Forelimb muscle (tissue), 1 donor: ENCODE data around the gene TRPM5. TPM values are rescaled to one million over a fixed set of nuclear protein-coding genes. Genes with fewer than 3 reads are reported as not detected.
A peak's percentile ranks its signal among the peaks of the same experiment; 100 is the strongest.

ENCODE experiments used
- DNase-seq: peaks from one replicate; pipeline ENCODE4 v3.0.0-alpha.2; 2013; ENCODE audit warnings: low read depth
- polyA plus RNA-seq: library from polyadenylated mRNA; unstranded; fragments of 120-200 nt; gene quantifications from one replicate; pipeline ENCODE4 v1.2.1, GENCODE V29; 2013; ENCODE audit not compliant: insufficient read length

TRPM5 gene
- polyA plus RNA-seq, 1 donor = 0.04 TPM

DNA sequence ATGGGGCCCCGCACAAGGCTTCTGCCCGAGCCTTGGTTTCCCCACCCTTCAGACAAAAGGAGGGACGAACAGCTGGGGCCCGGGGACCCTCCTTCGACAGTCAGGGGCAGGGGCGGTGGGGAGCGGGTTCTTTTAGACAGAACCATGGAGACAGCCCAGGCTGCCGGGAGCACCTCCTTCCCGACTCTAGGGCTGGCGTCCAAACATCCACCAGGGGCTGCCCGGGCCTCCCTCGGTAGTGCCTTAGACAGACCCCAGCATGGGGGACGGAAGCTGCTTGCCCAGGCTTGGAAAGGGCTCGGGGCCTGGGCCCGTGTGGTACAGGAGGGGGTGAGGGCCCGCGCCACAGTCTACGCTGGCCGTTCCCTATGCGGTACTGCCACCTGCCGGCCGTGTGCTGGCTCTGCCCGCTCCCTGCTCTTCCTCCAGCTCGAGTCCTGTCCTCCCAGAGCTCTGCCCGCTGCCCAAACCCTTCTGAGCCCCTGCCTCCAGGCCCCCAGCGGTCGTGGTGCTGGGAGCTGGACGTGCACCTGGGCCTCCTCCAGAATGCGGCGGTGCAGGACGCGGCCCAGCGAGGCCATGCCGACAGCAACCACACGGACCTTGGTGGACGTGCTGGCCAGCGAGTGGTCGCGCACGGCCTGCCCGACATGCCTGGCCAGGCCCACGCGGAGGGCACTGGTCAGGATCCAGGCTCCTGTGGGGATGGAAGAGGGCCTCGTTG is 23.6 kb downstream of the TRPM5 start:
- DNase-seq = peak; percentile 29

DNA sequence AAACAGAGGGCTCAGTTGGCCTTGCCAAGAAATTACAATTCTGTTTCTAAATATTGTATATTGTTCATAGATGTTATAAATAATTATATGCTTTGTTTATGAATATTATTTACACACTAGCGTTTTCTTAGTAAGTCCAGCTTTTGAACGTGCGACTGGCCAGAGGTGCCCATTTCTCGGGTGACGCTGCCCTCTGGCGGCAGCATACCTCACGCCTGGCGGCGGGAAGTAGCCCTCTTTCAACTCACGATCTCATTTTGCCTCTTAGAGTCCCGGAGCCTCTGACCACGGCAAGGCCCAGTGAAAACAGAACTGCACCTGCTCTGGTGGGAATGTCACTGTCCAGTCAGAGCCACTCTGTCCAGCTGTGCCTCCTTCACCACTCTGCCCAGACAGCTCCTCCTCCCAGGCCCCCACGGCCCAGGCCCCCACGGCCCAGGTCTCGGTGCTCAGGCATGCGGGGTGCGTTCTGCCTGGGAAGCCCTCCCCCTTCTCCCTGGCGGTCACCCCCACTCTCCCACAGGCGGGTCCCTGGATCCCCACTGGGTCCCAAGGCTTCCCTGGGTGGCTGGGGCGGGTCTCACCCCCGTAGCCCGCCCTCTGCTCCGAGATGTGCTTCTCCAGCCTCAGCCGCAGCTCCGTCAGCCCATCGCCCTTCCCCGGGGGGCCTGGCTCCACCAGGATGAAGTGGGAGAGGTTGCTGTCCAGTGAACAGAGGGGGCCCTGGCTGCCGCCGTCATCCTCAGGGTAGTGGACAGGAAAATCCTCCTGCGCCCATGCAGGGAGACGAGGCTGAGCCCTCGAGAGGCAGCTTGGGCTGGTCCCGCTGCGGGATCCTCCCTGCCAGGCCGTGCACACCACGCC is 24.4 kb downstream of the TRPM5 start:
- peak; percentile 29 for DNase-seq

DNA sequence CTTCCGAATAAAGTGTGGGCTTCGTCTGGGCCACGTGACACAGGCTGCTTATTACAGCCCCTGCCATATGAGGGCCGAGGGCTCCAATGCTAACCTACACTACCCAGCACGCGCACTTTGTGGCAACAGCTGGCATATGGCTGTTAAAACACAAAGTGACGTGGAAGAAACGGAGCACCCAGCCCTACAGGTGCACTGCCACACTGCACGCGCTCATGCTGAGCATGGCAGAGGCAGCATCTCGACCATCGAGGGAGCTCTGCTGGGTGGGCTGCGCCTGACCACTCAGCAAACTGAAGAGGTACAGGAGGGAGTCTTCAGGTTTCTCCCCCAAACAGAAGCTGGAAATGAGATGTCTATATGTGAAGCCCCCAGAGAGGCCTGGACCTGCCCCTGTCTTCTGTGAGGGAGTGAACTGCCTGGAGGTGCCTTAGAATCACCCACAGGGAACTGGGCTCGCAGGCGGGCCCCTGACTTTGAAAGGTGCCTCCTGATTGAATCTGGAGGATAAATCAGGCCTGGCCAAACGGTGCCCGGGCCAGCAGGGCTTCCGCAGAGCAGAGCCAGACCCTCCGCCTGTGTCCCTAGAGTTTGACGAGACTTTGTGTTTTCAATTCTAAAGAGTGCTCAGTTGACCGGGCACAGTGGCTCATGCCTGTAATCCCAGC is 25.5 kb downstream of the TRPM5 start:
- no peak for DNase-seq

DNA sequence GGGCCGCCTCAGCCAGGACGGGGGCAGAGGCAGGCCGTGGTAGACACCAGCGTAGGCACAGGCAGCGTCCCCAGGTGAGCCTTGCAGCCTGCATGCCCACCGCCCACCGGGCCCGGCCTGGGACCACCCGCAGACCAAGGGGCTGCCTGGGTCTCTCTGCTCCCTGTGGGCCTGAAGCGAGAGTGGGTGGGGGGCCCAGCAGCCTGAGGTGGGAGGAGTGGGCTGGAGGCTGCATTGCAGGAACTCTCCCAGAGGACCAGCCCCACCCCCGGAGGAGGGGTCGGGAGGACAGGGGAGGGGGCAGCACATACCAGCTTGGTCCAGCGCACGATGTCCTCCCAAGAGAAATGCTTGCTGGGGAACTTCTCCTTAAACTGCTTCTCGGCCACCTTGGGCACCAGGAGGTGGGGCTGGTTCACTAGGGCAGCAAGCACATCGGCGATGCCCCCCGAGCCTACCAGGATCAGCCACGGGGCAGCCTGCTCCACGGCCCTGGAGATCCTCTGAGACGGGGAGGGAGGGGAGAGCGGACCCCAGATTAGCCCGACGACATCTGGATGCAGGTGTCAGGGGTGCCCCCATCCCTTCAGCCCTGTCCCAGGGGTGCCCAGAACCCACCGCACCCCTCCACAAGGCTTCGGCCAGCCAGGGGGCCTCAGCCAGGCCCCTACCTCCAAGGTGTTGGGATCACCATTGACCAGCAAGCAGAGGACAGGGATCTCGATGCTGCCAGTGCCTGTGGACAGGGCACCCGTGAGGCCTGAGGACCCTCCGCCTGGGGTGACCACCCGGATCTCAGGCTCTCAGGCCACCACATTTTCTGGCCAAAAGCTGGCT is 26.2 kb downstream of the TRPM5 start:
- no peak for DNase-seq

DNA sequence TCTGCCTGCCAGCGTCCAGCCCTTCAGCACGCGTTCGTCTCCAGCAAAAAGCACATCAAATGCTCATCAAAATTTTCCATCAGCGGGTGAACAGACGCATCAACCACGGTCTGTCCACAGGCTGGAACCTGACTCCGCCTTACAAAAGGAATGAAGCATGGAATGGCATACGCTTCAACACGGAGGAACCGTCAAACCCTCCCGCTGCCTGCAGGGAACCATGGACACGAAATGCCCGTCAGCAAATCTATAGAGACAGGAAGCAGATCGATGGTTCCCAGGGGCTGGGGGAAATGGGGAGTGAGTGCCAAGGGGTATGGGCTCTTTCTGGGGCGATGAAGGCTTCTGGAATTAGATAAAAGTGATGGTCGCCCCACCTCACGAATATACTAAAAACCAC is 27.5 kb downstream of the TRPM5 start:
- DNase-seq = no peak

DNA sequence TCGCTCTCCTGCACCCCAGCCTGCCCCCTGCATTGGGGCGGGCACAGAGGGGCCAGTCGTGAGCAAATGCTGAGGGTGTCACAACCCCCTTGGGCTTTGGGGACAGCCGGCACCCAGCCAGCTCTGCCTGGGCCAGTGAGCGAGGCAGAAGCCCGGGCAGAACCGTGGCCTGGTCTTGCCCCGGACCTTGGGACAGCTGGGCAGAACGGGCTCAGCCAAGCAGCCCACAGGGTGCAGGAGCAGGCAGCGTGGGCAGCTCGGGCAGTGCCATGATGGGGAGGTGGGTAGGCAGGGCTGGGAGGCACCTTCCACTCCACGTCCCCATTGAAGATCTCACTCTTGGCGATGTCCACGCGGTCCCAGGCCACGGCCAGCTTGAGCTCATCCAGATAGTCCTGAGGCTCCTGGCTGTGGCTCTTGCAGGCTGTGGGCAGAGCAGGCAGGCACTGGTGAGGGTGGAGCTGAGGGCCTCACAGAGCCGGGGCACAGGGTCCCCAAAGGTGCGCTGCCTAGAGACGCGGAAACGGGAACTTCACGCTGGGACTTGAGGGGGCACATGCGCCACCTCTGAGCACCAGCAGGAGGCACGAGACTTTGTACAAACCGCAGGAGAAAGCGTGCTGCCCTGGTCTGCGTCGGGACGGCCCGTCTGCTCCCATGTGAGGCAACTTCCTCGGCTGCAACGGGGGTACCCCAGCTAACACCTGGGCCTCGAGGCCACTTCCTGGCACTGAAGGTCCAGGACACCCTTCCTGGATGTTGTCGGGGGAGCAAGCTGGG is 28.5 kb downstream of the TRPM5 start:
- DNase-seq = no peak

DNA sequence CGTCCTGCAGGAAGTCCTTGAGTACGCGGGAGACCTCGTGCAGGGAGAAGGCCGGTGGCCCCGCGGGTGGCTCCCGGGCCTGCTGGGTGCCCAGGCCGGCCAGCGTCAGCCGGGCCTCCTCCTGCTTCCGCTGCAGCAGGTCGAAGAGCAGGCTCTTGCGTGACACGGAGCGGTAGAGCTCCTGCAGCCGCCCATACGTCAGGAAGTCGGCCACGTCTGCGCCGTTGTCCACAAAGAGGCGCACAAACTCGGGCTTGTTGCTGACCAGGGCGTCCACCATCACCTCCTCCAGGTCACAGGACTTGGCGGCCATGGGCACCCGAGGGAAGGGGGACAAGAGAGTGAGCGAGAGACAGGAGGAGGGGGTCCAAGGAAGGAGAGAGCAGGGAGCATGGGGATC is 29.1 kb downstream of the TRPM5 start:
- DNase-seq = no peak

DNA sequence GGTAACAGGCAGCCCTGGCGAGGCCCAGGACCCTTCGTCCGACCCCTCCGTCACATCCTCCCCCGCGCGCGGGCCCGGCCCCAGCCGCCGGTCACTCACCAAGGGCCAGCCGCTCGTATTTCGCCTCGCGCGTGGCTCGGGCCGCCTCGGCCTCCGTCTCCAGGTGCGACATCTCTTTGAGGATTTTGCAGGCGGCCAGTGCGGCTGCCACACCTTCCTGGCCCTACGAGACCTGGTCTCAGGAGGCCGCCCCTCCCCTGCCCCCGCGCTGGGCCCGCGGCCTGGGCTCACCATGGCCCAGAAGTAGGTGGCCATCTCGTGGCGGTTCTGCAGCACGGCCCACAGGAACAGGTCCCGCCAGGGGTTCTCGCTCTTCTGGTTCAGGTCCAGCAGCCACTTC is 29.7 kb downstream of the TRPM5 start:
- DNase-seq = no peak

DNA sequence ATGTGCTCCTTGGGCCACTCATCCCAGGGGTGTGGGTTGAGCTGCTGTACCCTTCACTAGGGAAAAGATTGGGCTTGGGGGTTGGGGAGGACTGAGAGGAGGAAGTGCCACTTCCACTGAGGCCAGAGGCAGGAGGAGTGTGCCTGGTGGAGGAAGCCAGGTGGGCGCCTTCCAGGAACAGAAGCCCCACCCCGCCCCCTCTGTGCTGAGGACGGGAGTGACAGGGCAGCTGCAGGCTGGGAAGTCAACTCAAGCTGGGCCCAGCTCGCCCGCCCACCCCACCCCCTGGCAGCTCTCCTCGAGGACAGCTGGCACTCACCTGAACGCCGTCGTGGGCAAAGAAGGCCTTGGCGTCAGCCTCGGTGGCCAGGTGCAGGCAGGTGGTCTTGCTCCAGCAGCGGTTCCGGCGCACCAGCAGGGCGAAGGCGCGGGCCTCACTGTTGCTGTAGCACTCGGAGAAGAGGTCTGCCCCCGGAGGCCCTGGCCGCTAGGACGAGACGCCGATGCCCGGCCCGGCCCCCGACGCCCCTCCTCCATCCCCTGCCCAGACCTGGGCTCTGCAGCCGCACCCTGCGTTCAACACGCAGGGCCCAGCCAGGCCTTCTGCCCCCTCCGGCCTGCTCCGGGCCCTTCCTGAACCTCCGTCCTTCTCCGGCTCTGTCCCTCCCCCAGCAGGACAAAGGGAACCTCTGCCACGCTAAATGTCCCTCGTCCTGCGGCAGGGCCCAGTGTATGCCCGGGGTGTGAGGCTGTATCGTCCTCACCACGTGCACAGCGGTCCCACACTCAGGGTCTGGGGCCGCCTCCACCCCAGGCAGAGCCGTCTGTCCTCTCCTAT is 30.4 kb downstream of the TRPM5 start:
- DNase-seq = no peak

DNA sequence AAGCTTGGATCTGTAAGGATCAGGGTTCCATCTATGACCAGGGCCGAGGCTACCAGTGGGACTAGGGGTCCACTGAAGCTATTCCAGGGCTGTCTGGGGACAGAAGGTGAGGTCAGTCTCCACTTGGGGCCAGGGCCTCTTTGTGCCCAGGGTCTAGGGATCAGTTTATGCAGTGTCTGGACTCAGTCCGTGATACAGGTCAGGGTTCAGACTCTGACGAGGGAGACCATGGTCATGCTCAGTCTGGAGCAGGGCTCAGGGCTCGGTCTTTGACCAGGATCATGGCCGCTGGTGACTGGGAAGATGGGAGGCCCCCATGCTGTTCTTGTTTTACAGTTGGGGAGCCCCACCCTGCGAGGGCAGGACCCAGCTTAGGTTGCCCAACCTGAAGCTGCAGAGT is 32.0 kb downstream of the TRPM5 start:
- no peak for DNase-seq

DNA sequence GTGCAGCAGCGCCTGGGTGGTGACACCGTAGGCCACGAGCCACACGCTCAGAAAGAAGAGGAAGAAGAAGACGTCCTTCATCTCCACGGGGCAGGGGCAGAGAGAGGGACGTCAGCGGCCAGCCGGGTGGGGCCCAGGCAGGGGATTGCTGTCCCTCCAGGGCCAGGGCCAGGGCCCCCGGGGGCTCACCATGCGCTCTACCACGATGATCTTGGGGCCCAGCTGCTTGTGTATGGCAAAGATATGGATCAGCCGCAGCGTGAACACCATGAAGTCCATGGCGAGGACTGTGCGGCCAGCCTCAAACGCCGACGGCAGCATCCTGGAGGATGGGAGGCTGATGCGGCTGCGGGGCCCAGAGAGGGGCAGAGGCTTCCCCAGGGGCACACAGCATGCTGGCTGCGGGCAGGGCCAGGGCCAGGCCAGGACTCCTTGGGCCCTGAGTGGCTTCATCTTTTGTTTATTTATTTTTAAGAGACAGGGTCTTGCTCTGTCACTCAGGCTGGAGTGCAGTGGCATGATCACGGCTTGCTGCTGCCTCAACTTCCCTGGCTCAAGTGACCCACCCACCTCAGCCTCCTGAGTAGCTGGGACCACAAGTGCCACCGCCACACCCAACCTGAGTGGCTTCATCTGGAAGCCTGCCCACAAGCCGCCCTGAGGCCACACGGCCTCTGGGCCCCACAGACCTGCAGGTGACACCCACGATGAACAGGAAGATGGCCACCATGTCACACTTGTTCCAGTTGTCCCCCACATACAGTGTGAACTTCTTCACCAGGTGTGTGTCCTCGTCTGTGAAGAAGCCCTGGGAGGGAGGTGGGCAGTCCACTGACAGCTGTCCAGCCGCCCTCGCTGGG is 32.6 kb downstream of the TRPM5 start:
- no peak for DNase-seq

DNA sequence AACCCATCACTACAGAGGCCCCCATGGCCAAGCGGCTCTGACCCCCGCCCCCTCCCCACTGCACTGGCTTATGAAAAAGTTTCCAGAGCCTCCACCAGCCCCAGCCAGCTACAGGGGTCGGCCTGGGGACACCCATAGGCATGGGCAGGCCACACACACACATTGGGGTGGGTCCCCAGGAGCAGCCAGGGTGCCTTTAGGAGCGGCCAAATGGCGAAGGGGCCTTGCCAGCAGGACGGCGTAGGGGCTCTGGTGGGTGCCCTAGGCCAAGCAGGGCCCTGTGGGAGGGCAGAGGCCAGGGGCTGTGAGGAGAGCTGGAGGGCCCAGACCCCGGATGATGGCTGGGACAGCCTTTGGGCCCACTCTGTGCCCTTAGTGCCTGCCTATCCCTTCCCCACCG is 33.7 kb downstream of the TRPM5 start:
- no peak for DNase-seq

DNA sequence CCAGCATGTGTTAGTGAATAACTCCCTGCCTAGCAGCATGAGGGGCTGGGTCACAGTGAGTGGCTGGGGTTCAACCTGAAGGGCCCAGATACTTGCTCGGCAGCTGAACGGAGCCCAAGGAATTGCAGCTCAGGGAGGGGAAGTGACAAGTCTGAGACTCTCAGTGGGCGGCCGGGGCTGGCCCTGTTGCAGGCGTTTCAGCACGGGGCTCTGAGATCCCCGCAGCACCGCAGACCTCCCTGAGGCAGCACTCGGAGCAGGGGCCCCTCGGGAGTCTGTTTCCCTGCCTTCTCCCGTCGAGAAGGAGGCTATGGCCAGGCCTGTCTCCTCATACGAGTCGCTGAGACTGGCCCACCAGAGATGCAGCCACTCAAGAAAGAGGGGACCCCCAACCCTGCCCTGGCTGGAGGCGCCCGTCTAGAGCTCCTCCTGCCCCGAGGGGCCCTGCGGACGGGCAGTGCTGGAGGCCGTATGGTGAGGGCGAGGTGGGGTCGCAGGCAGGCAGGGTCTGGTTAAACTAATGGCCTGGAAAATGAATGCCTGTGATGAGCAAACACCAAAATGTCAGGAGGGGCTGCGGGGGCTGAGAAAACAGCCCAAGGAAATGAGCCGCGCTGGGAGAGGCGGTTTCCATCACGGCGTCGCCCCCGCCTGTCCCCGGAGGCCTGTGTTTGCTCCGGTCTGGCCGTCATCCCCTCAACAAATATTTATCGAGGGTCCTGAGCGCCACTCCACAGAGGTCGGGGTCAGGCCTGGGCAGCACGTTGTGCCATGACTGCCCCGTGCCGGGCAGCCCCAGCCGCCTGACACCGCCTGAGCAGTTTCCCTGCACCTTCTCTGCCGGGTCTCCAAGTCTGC is 34.5 kb downstream of the TRPM5 start:
- no peak for DNase-seq

DNA sequence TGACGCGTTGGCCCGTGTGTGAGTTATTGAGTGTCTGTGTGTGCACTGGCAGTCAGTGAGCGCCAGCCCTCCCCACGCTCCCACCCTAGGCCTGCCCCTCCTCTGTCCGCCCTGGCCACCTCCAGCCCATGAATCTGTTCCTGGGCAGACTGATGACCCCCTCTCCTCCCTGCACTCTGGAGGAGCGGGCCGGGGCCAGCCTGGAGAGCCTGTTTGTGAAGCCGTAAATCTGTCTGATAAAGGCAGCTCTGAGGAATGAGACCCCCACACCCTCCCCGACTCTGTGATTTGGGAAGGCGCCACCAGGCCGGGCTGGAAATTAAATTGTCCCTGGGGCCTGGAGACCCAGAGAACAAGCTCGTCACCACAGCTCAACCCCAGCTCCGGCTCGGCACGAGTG is 35.2 kb downstream of the TRPM5 start:
- no peak for DNase-seq

DNA sequence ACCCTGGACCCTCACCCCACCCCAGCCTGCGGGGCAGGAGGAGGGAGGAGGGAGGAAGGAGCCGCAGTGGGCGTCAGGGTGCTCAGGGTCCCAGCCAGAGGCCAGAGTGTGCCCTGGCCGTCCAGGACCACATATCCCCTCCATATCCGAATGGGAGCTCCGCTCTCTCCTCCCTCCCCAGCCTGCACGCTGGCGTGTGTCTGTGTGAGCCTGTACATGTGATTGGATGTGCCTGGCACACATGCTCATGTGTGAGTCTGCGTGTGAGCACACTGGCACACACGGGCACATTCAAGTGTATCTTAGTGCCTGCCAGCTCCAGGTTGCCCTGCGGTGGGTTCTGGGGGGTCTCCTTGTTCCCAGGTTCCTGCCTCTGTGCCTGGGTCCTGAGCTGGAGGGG is 35.6 kb downstream of the TRPM5 start:
- no peak for DNase-seq

DNA sequence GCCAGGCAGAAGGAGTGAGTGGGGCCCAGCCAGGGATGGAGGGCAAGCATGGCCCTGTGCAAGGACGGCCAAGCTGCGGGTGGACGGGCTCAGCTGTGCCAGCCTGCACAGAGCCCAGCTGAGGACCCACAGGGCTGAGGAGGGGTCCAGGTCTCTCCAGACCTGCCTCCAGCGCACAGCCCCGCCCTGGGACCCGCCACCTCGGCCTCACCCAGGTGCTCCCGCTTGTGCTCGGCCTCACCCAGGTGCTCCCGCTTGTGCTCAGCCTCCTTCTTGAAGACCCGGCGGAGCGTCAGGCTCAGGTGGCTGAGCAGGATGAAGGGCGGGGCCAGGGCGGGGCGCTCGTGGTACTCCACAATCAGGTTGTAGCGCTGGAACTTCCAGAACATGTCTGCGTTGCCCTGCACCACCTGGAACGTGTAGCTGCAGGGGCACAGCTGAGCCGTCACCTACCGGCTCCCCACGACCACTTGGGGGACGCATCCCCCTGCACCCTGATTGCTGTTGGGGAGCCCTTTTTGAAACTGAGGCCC is 37.4 kb downstream of the TRPM5 start:
- DNase-seq = no peak

DNA sequence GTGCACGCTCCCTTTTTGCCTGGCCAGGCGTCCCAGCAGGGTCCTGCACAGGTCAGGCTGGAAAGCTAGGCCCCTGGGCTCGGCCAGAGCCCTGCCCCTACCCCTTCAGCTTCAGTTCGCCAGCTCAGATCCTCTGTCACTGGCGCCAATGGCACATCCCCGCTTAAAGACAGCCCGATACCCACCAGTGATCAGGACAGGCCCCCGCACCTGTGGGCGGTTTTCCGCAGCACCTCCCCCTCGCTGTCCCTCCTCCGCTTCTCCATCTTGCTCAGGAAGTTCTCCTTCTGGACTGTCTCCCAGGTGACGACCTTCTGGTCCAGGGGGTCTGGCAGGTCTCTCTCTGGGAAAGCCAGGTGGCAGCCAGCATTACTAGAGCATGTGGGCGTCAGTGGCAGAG is 37.9 kb downstream of the TRPM5 start:
- no peak for DNase-seq

DNA sequence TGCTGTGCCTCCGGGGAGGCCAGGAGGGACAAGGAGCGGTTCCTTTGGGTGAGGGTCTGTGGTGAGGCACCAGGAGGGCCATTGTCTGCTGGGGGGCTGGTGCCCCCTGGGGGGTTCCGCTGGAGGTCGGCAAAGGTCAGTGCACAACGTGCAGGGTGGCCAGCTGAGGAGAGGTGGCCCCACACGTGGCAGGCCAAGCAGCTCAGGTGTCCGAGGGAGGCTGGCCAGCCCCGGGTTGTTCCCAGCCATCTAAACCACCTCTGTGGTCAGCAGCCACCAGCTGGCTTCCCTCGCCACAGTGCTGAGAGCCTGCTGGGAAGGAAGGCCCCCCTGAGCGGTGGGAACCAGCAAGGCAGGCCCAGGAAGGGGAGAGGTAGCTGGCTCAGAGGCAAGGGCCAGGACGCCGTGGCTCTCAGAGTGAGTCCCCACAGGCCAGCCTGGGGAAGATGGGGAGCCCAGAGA is 39.5 kb downstream of the TRPM5 start:
- no peak for DNase-seq
